HepG2 (cell line): ENCODE results near the gene OS9. TPM values are rescaled to one million over a fixed set of nuclear protein-coding genes. Genes with fewer than 3 reads are reported as not detected.

Experiments
- HDAC2 ChIP-seq: sonication (generic); formaldehyde crosslinking; IDR thresholded peaks from 2 replicates; pipeline ENCODE4 v1.4.0; 2020; ENCODE audit warnings: missing genetic modification reagents
- KLF11 ChIP-seq: IDR thresholded peaks from 2 replicates; pipeline ENCODE4 v1.6.1; 2016; ENCODE audit warnings: missing compliant biosample characterization
- MIER2 ChIP-seq: IDR thresholded peaks from 2 replicates; pipeline ENCODE4 v1.6.1; 2016; ENCODE audit warnings: missing biosample characterization, missing genetic modification reagents
- NR0B2 ChIP-seq: sonication (generic); formaldehyde crosslinking; IDR thresholded peaks from 2 replicates; pipeline ENCODE4 v1.4.0; 2020; ENCODE audit warnings: mild to moderate bottlenecking, missing genetic modification reagents
- PBX2 ChIP-seq: IDR thresholded peaks from 2 replicates; pipeline ENCODE4 v1.6.1; 2016; ENCODE audit warnings: control low read depth
- SAFB2 ChIP-seq: sonication (generic); formaldehyde crosslinking; IDR thresholded peaks from 2 replicates; pipeline ENCODE4 v1.5.1; 2020; ENCODE audit warnings: missing genetic modification reagents, low read depth, mild to moderate bottlenecking, borderline replicate concordance
- SP1 ChIP-seq, 2 experiments: fragments of 450-650 bp in 1 of 2; sonication (generic) in 1 of 2; formaldehyde crosslinking in 1 of 2; IDR thresholded peaks; 2 replicates each; pipeline versions ENCODE4 v1.4.0 to v1.6.1; 2016 to 2020; ENCODE audit warnings: missing genetic modification reagents in 1 of 2
- SP140L ChIP-seq: sonication (generic); formaldehyde crosslinking; IDR thresholded peaks from 2 replicates; pipeline ENCODE4 v1.4.0; 2020; ENCODE audit warnings: missing genetic modification reagents, borderline replicate concordance
- TFDP2 ChIP-seq: sonication (generic); formaldehyde crosslinking; IDR thresholded peaks from 2 replicates; pipeline ENCODE4 v1.4.0; 2020; ENCODE audit warnings: missing genetic modification reagents
- USF2 ChIP-seq, 2 experiments: sonication (generic) in 1 of 2; formaldehyde crosslinking in 1 of 2; IDR thresholded peaks; 2 replicates each; pipeline versions ENCODE4 v1.5.1 to v1.6.1; 2011 to 2020; ENCODE audit warnings: borderline replicate concordance in 1 of 2, low read depth in 1 of 2, low read length in 1 of 2, mild to moderate bottlenecking in 1 of 2, missing genetic modification reagents in 1 of 2, moderate library complexity in 1 of 2
- XRCC5 ChIP-seq: fragments of 200-400 bp; formaldehyde crosslinking; optimal IDR thresholded peaks from 2 replicates; pipeline ENCODE3; 2017; ENCODE audit warnings: mild to moderate bottlenecking, low read length
- ZBTB7A ChIP-seq: sonication (generic); formaldehyde crosslinking; IDR thresholded peaks from 2 replicates; pipeline ENCODE4 v1.8.0; 2022; ENCODE audit warnings: mild to moderate bottlenecking, missing genetic modification reagents
- ZGPAT ChIP-seq: IDR thresholded peaks from 2 replicates; pipeline ENCODE4 v1.6.1; 2016; ENCODE audit warnings: mild to moderate bottlenecking
- ZNF251 ChIP-seq: sonication (generic); formaldehyde crosslinking; IDR thresholded peaks from 2 replicates; pipeline ENCODE4 v1.9.0; 2021; ENCODE audit warnings: mild to moderate bottlenecking, missing genetic modification reagents
- ZNF432 ChIP-seq: sonication (generic); formaldehyde crosslinking; IDR thresholded peaks from 2 replicates; pipeline ENCODE4 v1.5.0; 2020; ENCODE audit warnings: missing genetic modification reagents, mild to moderate bottlenecking, borderline replicate concordance
- ZNF609 ChIP-seq: sonication (generic); formaldehyde crosslinking; IDR thresholded peaks from 2 replicates; pipeline ENCODE4 v1.4.0; 2020; ENCODE audit warnings: mild to moderate bottlenecking, missing genetic modification reagents, borderline replicate concordance
- polyA plus RNA-seq, 8 experiments: library from polyadenylated mRNA; depleted of rRNA in 3 of 8; stranded (reverse) in 7 of 8; unstranded in 1 of 8; fragments of >200 nt; fragmentation: Illumina TruSeq in 4 of 8; extraction: Trizol in 4 of 8; gene quantifications; 2 replicates each; pipeline versions ENCODE4 v1.2.1 to v1.2.3, GENCODE V29; 2011 to 2016; ENCODE audit warnings: low read depth in 4 of 8, missing spikeins in 1 of 8, mixed read lengths in 1 of 8; ENCODE audit not compliant: insufficient read depth in 1 of 8
- total RNA-seq, 5 experiments: library from RNA; depleted of rRNA; stranded (reverse); fragments of >200 nt; fragmentation: Illumina TruSeq; extraction: Trizol; gene quantifications; 2 replicates each; pipeline ENCODE4 v1.2.3, GENCODE V29; 2016; ENCODE audit warnings: low read depth in 1 of 5

OS9 gene
- total and polyA plus RNA-seq, 2 of the 13 experiments (the other 11 are each of a cell fraction or from before 2014, with no cell fraction given), result 156 to 206 TPM

- no peak for TF ChIP-seq ZNF609 (CRISPR knock-in tag)
- TF ChIP-seq PBX2 (CRISPR knock-in tag), result no peak
- no peak for TF ChIP-seq USF2 (IDR thresholded peaks at IDR 0.05; ENCODE audit: low read depth, low read length)
- TF ChIP-seq USF2 (CRISPR knock-in tag; IDR thresholded peaks at IDR 0.05; ENCODE audit: borderline replicate concordance), result no peak
- TF ChIP-seq SP140L (CRISPR knock-in tag), result no peak
- TF ChIP-seq MIER2 (CRISPR knock-in tag), result peak; percentile 52; the same call in 1 of the 2 replicates
- TF ChIP-seq ZNF251 (CRISPR knock-in tag), result no peak
- TF ChIP-seq XRCC5, result peak; percentile 80
- TF ChIP-seq ZNF432 (CRISPR knock-in tag), result no peak
- TF ChIP-seq SP1 (IDR thresholded peaks at IDR 0.05), result no peak
- no peak for TF ChIP-seq SP1 (CRISPR knock-in tag; IDR thresholded peaks at IDR 0.05)
- peak; percentile 65; the same call in 1 of the 2 replicates for TF ChIP-seq ZBTB7A
- TF ChIP-seq KLF11 (CRISPR knock-in tag), result no peak
- peak; percentile 59; the same call in 1 of the 2 replicates for TF ChIP-seq SAFB2 (CRISPR knock-in tag)
- 0 out of 2 replicates have a peak, but pooled peaks have one; percentile 12 for TF ChIP-seq HDAC2 (CRISPR knock-in tag)
- TF ChIP-seq NR0B2 (CRISPR knock-in tag), result no peak
- 0 out of 2 replicates have a peak, but pooled peaks have one; percentile 33 for TF ChIP-seq TFDP2
- peak; percentile 47 for TF ChIP-seq ZGPAT
These were observed 32.4 kb downstream of the OS9 start (continued) for GRCh38 chr12:57726151-57726883.
